ENCODE data around the gene AGPS.

- no peak for TF ChIP-seq GATA3 (IDR thresholded peaks at IDR 0.05; ENCODE audit: low read depth, low read length)
- no peak for TF ChIP-seq GATA2 (IDR thresholded peaks at IDR 0.05; ENCODE audit: low read depth, low read length)
Observed at GRCh38 chr2:177568893-177569292, 176.3 kb downstream of the AGPS start.

Data from SH-SY5Y (cell line).